PC-9 (cell line): ENCODE measurements around the gene HAAO. TPM values are rescaled to one million over a fixed set of nuclear protein-coding genes. Genes with fewer than 3 reads are reported as not detected.

Experiments
- BruUV-seq: library from RNA; stranded (reverse); fragments of 400-500 nt; replicated peaks from 2 replicates; lab custom pipeline; 2021; lab: Mats Ljungman, UMichigan
- CTCF ChIA-PET: fragments of 300-600 bp; sonication (Branson Sonifier 250); formaldehyde crosslinking; loops from one replicate; lab custom pipeline; 2022; ENCODE audit warnings: antibody characterized with exemption; lab: Charles Lee
- POLR2A ChIA-PET: fragments of 300-600 bp; sonication (Branson Sonifier 250); formaldehyde crosslinking; loops from one replicate; lab custom pipeline; 2022; ENCODE audit warnings: antibody characterized with exemption; ENCODE audit not compliant: unreplicated experiment; lab: Charles Lee
- DNase-seq, 2 experiments: peaks; one replicate each; pipeline versions ENCODE4 v3.0.0 to v3.0.0-alpha.2; 2015 to 2022; ENCODE audit warnings: mixed read lengths in 1 of 2
- H2AFZ ChIP-seq: fragments of 200-600 bp; sonication (generic); 2 replicates; pipeline ENCODE4 v1.8.1; 2017; ENCODE audit warnings: antibody characterized with exemption
- H3F3A ChIP-seq: fragments of 200-600 bp; sonication (generic); 2 replicates; pipeline ENCODE4 v1.8.1; 2017; ENCODE audit warnings: antibody characterized with exemption, mild to moderate bottlenecking, low read depth; ENCODE audit not compliant: insufficient read depth
- H3K27ac ChIP-seq: fragments of 200-600 bp; sonication (generic); 2 replicates; pipeline ENCODE4 v1.6.1; 2016; ENCODE audit warnings: mixed run types
- H3K27me3 ChIP-seq: fragments of 200-600 bp; sonication (generic); 2 replicates; pipeline ENCODE4 v1.6.1; 2016; ENCODE audit warnings: low read depth, mixed run types; ENCODE audit not compliant: insufficient read depth
- H3K36me3 ChIP-seq: fragments of 200-600 bp; sonication (generic); 2 replicates; pipeline ENCODE4 v1.6.1; 2016; ENCODE audit warnings: low read depth, mixed run types
- H3K4me1 ChIP-seq: fragments of 200-600 bp; sonication (generic); replicated peaks from 2 replicates; pipeline ENCODE4 v1.6.1; 2016; ENCODE audit warnings: mixed run types; ENCODE audit not compliant: insufficient read depth
- H3K4me2 ChIP-seq: fragments of 200-600 bp; sonication (generic); 2 replicates; pipeline ENCODE4 v1.6.1; 2017; ENCODE audit warnings: mixed run types
- H3K4me3 ChIP-seq: fragments of 200-600 bp; sonication (generic); 2 replicates; pipeline ENCODE4 v1.6.1; 2016; ENCODE audit warnings: mixed run types
- H3K79me2 ChIP-seq: fragments of 200-600 bp; sonication (generic); 2 replicates; pipeline ENCODE4 v1.6.1; 2017; ENCODE audit warnings: low read depth, mixed run types
- H3K9me2 ChIP-seq: fragments of 200-600 bp; sonication (generic); 2 replicates; pipeline ENCODE4 v1.8.1; 2017; ENCODE audit warnings: mild to moderate bottlenecking; ENCODE audit not compliant: insufficient read depth
- H3K9me3 ChIP-seq: fragments of 200-600 bp; sonication (generic); 2 replicates; pipeline ENCODE4 v1.8.1; 2016; ENCODE audit warnings: low read depth; ENCODE audit not compliant: insufficient read depth
- H4K20me1 ChIP-seq: fragments of 200-600 bp; sonication (generic); 2 replicates; pipeline ENCODE4 v1.8.1; 2017; ENCODE audit not compliant: insufficient read depth
- EZH2 ChIP-seq: fragments of 200-600 bp; sonication (generic); IDR thresholded peaks from 2 replicates; pipeline ENCODE4 v1.8.0; 2017; ENCODE audit warnings: antibody characterized with exemption, low read depth
- intact Hi-C: fragments of 100-400 bp; cut with micrococcal nuclease; formaldehyde crosslinking; loops from one replicate; pipeline ENCODE4 v1.10.0; 2022; ENCODE audit not compliant: unreplicated experiment
- total RNA-seq: library from RNA; stranded (reverse); gene quantifications from 2 replicates; pipeline ENCODE4 v1.2.3, GENCODE V29; 2021
- TF ChIP-seq, protein P1 (sequence below): fragments of 200-600 bp; sonication (generic); conservative IDR thresholded peaks from 2 replicates; pipeline ENCODE4 v1.6.1; 2017; ENCODE audit warnings: mixed run types, antibody characterized with exemption, mild to moderate bottlenecking, moderate library complexity

Gene HAAO
- total RNA-seq, 1 experiment from 2014 or later, result not detected

DNA sequence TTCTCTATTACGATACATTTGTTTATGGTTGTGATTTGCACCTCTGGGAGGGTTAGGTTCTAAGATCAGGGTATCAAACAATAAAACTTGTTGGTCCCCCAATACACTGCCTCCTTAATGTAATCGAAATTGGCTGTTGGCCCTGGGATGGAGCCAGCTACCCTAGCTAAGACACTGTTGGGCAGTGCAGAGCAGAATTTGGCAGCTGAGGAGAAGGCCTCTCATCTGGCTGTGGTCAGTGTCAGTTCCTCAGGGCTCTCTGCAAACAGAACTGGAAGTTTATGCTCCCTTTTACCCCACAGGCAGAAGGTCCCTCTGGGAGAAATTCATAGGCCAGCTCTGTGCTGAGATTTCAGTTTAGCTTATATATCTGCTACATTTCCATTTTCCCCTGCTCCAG is 8.6 kb upstream of the HAAO start:
- Histone ChIP-seq H2AFZ (no peak overlapping the region), H3K27me3 (no peaks in the 10 kb centered on the region), H4K20me1 (no peaks in the 10 kb centered on the region), H3K79me2 (no peaks in the 10 kb centered on the region), H3K27ac (no peak overlapping the region), H3K4me2 (no peak overlapping the region), H3K4me1 (no peaks in the 10 kb centered on the region; the same call in 1 of the 2 replicates), H3K4me3 (no peak overlapping the region), H3K9me2 (no peaks in the 10 kb centered on the region), H3F3A (no peaks in the 10 kb centered on the region), H3K9me3 (no peaks in the 10 kb centered on the region), H3K36me3 (no peaks in the 10 kb centered on the region)
- no peak for DNase-seq
- CTCF ChIA-PET, result interaction anchor here (0.6 to 1.3 kb wide), 2 partner anchors 12 to 699 kb away, joined by 4 to 5 read pairs; no protein-coding TSS in a partner anchor
- intact Hi-C loops, result loop anchor here (10.0 kb wide), 2 partner anchors 706 to 946 kb away; no protein-coding TSS in a partner anchor
- no TSS peak for BruUV-seq
- POLR2A ChIA-PET, result no interaction called here
- TF ChIP-seq, protein P1, sequence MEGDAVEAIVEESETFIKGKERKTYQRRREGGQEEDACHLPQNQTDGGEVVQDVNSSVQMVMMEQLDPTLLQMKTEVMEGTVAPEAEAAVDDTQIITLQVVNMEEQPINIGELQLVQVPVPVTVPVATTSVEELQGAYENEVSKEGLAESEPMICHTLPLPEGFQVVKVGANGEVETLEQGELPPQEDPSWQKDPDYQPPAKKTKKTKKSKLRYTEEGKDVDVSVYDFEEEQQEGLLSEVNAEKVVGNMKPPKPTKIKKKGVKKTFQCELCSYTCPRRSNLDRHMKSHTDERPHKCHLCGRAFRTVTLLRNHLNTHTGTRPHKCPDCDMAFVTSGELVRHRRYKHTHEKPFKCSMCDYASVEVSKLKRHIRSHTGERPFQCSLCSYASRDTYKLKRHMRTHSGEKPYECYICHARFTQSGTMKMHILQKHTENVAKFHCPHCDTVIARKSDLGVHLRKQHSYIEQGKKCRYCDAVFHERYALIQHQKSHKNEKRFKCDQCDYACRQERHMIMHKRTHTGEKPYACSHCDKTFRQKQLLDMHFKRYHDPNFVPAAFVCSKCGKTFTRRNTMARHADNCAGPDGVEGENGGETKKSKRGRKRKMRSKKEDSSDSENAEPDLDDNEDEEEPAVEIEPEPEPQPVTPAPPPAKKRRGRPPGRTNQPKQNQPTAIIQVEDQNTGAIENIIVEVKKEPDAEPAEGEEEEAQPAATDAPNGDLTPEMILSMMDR, result no peak
- no peak for TF ChIP-seq EZH2

DNA sequence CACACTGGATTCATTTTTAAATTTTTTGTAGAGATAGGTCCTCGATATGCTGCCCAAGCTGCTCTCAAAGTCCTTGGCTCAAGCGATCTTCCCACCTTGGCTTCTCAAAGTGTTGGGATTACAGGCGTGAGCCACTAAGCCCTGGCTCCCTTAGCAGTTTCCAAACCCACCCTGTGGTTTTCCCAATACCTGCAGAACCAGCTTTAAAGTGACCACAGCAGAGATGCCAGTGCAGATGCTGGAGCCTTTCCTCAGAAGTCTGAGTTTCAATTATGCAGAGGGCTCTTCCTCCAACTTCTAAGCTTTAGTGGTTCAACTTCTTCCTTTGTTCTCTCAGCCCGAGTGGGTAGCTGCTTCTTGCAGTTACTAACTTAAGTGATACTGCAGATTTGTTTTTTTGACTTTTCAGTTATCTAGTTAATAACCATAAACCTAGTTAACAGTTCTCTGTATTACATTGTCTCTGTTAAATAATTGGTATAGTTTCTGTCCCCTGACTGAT is 8.1 kb upstream of the HAAO start:
- Histone ChIP-seq H3K9me2 (no peaks in the 10 kb centered on the region), H3K4me3 (no peak overlapping the region), H3K79me2 (no peaks in the 10 kb centered on the region), H3K4me2 (no peak overlapping the region), H2AFZ (no peak overlapping the region), H3F3A (no peaks in the 10 kb centered on the region), H3K4me1 (no peaks in the 10 kb centered on the region; the same call in 1 of the 2 replicates), H3K9me3 (no peaks in the 10 kb centered on the region), H3K27me3 (no peaks in the 10 kb centered on the region), H3K27ac (no peak overlapping the region), H3K36me3 (no peaks in the 10 kb centered on the region), H4K20me1 (no peaks in the 10 kb centered on the region)
- ChIA-PET CTCF (interaction anchor here (1.3 kb wide), 1 partner anchor 13 kb away, joined by 4 read pairs; no protein-coding TSS in a partner anchor), POLR2A (interaction anchor here (0.5 to 0.7 kb wide), 2 partner anchors 20 to 755 kb away, joined by 3 to 12 read pairs; no protein-coding TSS in a partner anchor)
- no peak for DNase-seq
- no peak for TF ChIP-seq EZH2
- TF ChIP-seq, protein P1, result no peak
- intact Hi-C loops, result loop anchor here (10.0 kb wide), 2 partner anchors 706 to 946 kb away; no protein-coding TSS in a partner anchor
- no TSS peak for BruUV-seq

DNA sequence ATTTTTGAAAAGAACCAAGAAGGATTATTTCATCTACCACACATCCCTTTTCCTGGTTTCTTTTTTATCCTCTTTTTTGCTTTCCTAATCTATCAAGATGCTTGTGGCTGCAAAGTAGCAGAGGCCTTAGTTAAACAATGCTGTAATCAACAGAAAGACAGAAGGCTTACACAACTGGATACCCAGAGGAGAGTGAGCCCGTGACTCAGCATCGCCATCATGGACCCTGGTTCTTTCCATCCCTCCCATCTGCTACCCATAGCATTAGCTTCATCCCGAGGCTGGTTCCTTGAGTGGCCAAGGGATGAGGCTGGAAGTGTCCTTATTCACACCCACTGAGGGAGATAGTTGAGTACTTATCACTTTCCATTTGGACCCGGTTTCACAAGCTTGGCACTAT is 7.5 kb upstream of the HAAO start:
- BruUV-seq, result no TSS peak
- Histone ChIP-seq H3K27ac (no peak overlapping the region), H3K4me2 (no peak overlapping the region), H2AFZ (no peak overlapping the region), H3K79me2 (no peaks in the 10 kb centered on the region), H3K36me3 (no peaks in the 10 kb centered on the region), H3K9me3 (no peaks in the 10 kb centered on the region), H4K20me1 (no peaks in the 10 kb centered on the region), H3K27me3 (no peaks in the 10 kb centered on the region), H3K4me3 (no peak overlapping the region), H3F3A (no peaks in the 10 kb centered on the region), H3K9me2 (no peaks in the 10 kb centered on the region), H3K4me1 (no peaks in the 10 kb centered on the region; the same call in 1 of the 2 replicates)
- no peak for TF ChIP-seq EZH2
- TF ChIP-seq, protein P1, result no peak
- CTCF ChIA-PET, result interaction anchor here (1.3 kb wide), 1 partner anchor 13 kb away, joined by 4 read pairs; no protein-coding TSS in a partner anchor
- DNase-seq, result no peak
- intact Hi-C loops, result loop anchor here (10.0 kb wide), 2 partner anchors 705 to 945 kb away; no protein-coding TSS in a partner anchor
- POLR2A ChIA-PET, result interaction anchor here (0.5 kb wide), 1 partner anchor 20 kb away, joined by 12 read pairs; no protein-coding TSS in a partner anchor
